ENCODE data around the gene SCN8A.

- TF ChIP-seq EP300 (IDR thresholded peaks at IDR 0.05): no peak
- TF ChIP-seq POLR2A (IDR thresholded peaks at IDR 0.05): no peak
- no peak for TF ChIP-seq CTCF (IDR thresholded peaks at IDR 0.05)
Measured at GRCh38 chr12:51753980-51754675, 163.1 kb downstream of the SCN8A start.

All from ovary (tissue), 3 donors.